Inflammatory macrophage (primary cell): ENCODE data around the gene COMT.

Source experiments
- DNase-seq, 2 donors: peaks; one replicate each; pipeline ENCODE4 v3.0.0-alpha.2; 2020 to 2022

The COMT gene

GRCh38 chr22:19970479-19971275, 29.1 kb downstream of the COMT start:
- peak; percentile 56 for DNase-seq

GRCh38 chr22:19971276-19972124, 29.9 kb downstream of the COMT start:
- no peak for DNase-seq

GRCh38 chr22:19972251-19972650, 30.7 kb downstream of the COMT start:
- DNase-seq: no peak

GRCh38 chr22:19972652-19973550, 31.3 kb downstream of the COMT start:
- DNase-seq: no peak

GRCh38 chr22:19973551-19974267, 32.1 kb downstream of the COMT start:
- DNase-seq: no peak

- DNase-seq: peak; percentile 5 to 12
Measured at GRCh38 chr22:19974268-19974861, 32.8 kb downstream of the COMT start.

GRCh38 chr22:19974935-19975706, 33.5 kb downstream of the COMT start:
- no peak for DNase-seq

GRCh38 chr22:19975707-19976035, 34.1 kb downstream of the COMT start:
- DNase-seq: no peak

- no peak for DNase-seq
Measured at GRCh38 chr22:19976671-19977070, 35.1 kb downstream of the COMT start.

GRCh38 chr22:19977296-19978243, 36.0 kb downstream of the COMT start:
- no peak for DNase-seq

GRCh38 chr22:19978748-19979147, 37.2 kb downstream of the COMT start:
- DNase-seq: no peak

- no peak for DNase-seq
Measured at GRCh38 chr22:19979712-19980493, 38.3 kb downstream of the COMT start.

GRCh38 chr22:19980766-19981165, 39.2 kb downstream of the COMT start:
- DNase-seq: no peak

GRCh38 chr22:19981171-19981960, 39.8 kb downstream of the COMT start:
- no peak for DNase-seq

- DNase-seq: no peak
Measured at GRCh38 chr22:19981961-19982920, 40.7 kb downstream of the COMT start.

GRCh38 chr22:19982991-19983578, 41.5 kb downstream of the COMT start:
- DNase-seq: no peak
